ENCODE results near the gene C11orf68.
"Not testable (repeated sequence)": the region's sequence is repeated elsewhere in the genome, so short reads cannot be mapped to it uniquely, and the experiment has no call there.

Gene C11orf68

GRCh38 chr11:65911682-65912568 lies 6.9 kb downstream of the C11orf68 start:
- DNase-seq: no peak

- no peak for DNase-seq
Observed at GRCh38 chr11:65907878-65908277, 11.0 kb downstream of the C11orf68 start.

- no peak for DNase-seq
Observed at GRCh38 chr11:65906602-65907001, 12.3 kb downstream of the C11orf68 start.

- DNase-seq: no peak
Observed at GRCh38 chr11:65903715-65904114, 15.1 kb downstream of the C11orf68 start.

- no peak for DNase-seq
Observed at GRCh38 chr11:65903068-65903481, 15.8 kb downstream of the C11orf68 start.

GRCh38 chr11:65900899-65901180 lies 18.0 kb downstream of the C11orf68 start:
- no peak for DNase-seq

GRCh38 chr11:65900125-65900898 lies 18.6 kb downstream of the C11orf68 start, which contains the start of gene FOSL1:
FOSL1 (minus strand) TSS chr11:65900388; CDS start chr11:65900339, 49 bp downstream.
- peak; percentile 42 to 78 for DNase-seq

- peak; percentile 32 to 64 for DNase-seq
Observed at GRCh38 chr11:65899356-65900124, 19.3 kb downstream of the C11orf68 start.

GRCh38 chr11:65898656-65899355 lies 20.1 kb downstream of the C11orf68 start:
- no peak for DNase-seq

GRCh38 chr11:65897020-65897471 lies 21.8 kb downstream of the C11orf68 start:
- no peak for DNase-seq

- no peak for DNase-seq
Observed at GRCh38 chr11:65896034-65896999, 22.5 kb downstream of the C11orf68 start.

GRCh38 chr11:65895482-65895981 lies 23.3 kb downstream of the C11orf68 start:
- no peak for DNase-seq

GRCh38 chr11:65894034-65894591 lies 24.7 kb downstream of the C11orf68 start:
- DNase-seq: no peak

- no peak for DNase-seq
Observed at GRCh38 chr11:65892661-65893317, 26.1 kb downstream of the C11orf68 start.

- not testable (repeated sequence) for DNase-seq
Observed at GRCh38 chr11:65892137-65892540, 26.7 kb downstream of the C11orf68 start.

- DNase-seq: no peak
Observed at GRCh38 chr11:65891219-65892136, 27.4 kb downstream of the C11orf68 start.

- peak; percentile 85 to 89 for DNase-seq
Observed at GRCh38 chr11:65890324-65891218, 28.3 kb downstream of the C11orf68 start, which contains the start of gene CCDC85B. CCDC85B (plus strand) TSS chr11:65890673; CDS start chr11:65890784, 111 bp downstream.

All from bone marrow (tissue), 2 donors.